GM23338 (cell line): ENCODE data around the gene KLLN. TPM values are rescaled to one million over a fixed set of nuclear protein-coding genes. Genes with fewer than 3 reads are reported as not detected.

Experiments
- ATAC-seq: fragments of 200-7000 bp; cut with Tn5 transposase; 3 replicates; pipeline ENCODE4 v1.9.1; 2020
- DNase-seq: peaks from one replicate; pipeline ENCODE4 v3.0.0-alpha.2; 2015; ENCODE audit warnings: low spot score
- H2AFZ ChIP-seq: fragments of 200-600 bp; sonication (generic); 2 replicates; pipeline ENCODE4 v1.8.0; 2016; ENCODE audit warnings: antibody characterized with exemption, mild to moderate bottlenecking, moderate library complexity
- H3F3A ChIP-seq: fragments of 200-600 bp; sonication (generic); replicated peaks from 2 replicates; pipeline ENCODE4 v1.8.0; 2017; ENCODE audit warnings: antibody characterized with exemption, mixed run types, low read depth
- H3K27ac ChIP-seq: fragments of 200-600 bp; sonication (generic); 2 replicates; pipeline ENCODE4 v1.6.1; 2016; ENCODE audit warnings: low read depth
- H3K27me3 ChIP-seq: fragments of 200-600 bp; sonication (generic); 2 replicates; pipeline ENCODE4 v1.8.0; 2016; ENCODE audit warnings: mild to moderate bottlenecking, mixed run types, moderate library complexity; ENCODE audit not compliant: insufficient read depth
- H3K36me3 ChIP-seq: fragments of 200-600 bp; sonication (generic); 2 replicates; pipeline ENCODE4 v1.8.0; 2016; ENCODE audit warnings: mild to moderate bottlenecking; ENCODE audit not compliant: insufficient read depth
- H3K4me1 ChIP-seq: fragments of 200-600 bp; sonication (generic); 2 replicates; pipeline ENCODE4 v1.8.0; 2016; ENCODE audit warnings: mild to moderate bottlenecking, moderate library complexity; ENCODE audit not compliant: insufficient read depth
- H3K4me2 ChIP-seq: fragments of 200-600 bp; sonication (generic); 2 replicates; pipeline ENCODE4 v1.7.1; 2017; ENCODE audit warnings: mixed run types
- H3K4me3 ChIP-seq: fragments of 200-600 bp; sonication (generic); 2 replicates; pipeline ENCODE4 v1.6.1; 2016; ENCODE audit warnings: mixed run types
- H3K79me2 ChIP-seq: fragments of 200-600 bp; sonication (generic); replicated peaks from 2 replicates; pipeline ENCODE4 v1.8.0; 2017; ENCODE audit warnings: mild to moderate bottlenecking; ENCODE audit not compliant: insufficient read depth
- H3K9me2 ChIP-seq: fragments of 200-600 bp; sonication (generic); 2 replicates; pipeline ENCODE4 v1.8.0; 2017; ENCODE audit not compliant: insufficient read depth
- H4K20me1 ChIP-seq: fragments of 200-600 bp; sonication (generic); replicated peaks from 2 replicates; pipeline ENCODE4 v1.8.0; 2017; ENCODE audit warnings: mild to moderate bottlenecking; ENCODE audit not compliant: insufficient read depth
- H3K27ac Mint-ChIP-seq: 2 replicates; pipeline ENCODE4 v1.8.0; 2020; ENCODE audit warnings: inconsistent platforms, mild to moderate bottlenecking, moderate library complexity, mixed read lengths
- H3K27me3 Mint-ChIP-seq: 3 replicates; pipeline ENCODE4 v1.8.0; 2022; ENCODE audit warnings: low read depth, mild to moderate bottlenecking, moderate library complexity, mixed read lengths, inconsistent platforms; ENCODE audit not compliant: insufficient read depth, poor library complexity
- H3K36me3 Mint-ChIP-seq: 3 replicates; pipeline ENCODE4 v1.8.0; 2021; ENCODE audit warnings: low read depth, mild to moderate bottlenecking, inconsistent platforms, moderate library complexity, mixed read lengths
- H3K4me1 Mint-ChIP-seq: 3 replicates; pipeline ENCODE4 v1.8.0; 2020; ENCODE audit warnings: mild to moderate bottlenecking, inconsistent platforms, mixed read lengths
- H3K4me3 Mint-ChIP-seq: 3 replicates; pipeline ENCODE4 v1.8.0; 2021; ENCODE audit warnings: moderate library complexity, mild to moderate bottlenecking, inconsistent platforms, mixed read lengths
- H3K9me3 Mint-ChIP-seq: 3 replicates; pipeline ENCODE4 v1.8.0; 2020; ENCODE audit warnings: moderate library complexity, mild to moderate bottlenecking, inconsistent platforms, mixed read lengths
- CREB1 ChIP-seq: fragments of 250-450 bp; sonication (Bioruptor Pico); IDR thresholded peaks from 2 replicates; pipeline ENCODE4 v1.5.0; 2020; ENCODE audit warnings: low read depth, mild to moderate bottlenecking, moderate library complexity
- CTCF ChIP-seq, 2 experiments: fragments of 200-600 bp in 1 of 2; sonication (generic) in 1 of 2; conservative IDR thresholded peaks; 2 replicates each; pipeline versions ENCODE4 v1.5.1 to v1.6.1; 2016 to 2017; ENCODE audit warnings: antibody characterized with exemption in 2 of 2, low read depth in 2 of 2, mild to moderate bottlenecking in 2 of 2, moderate library complexity in 1 of 2
- EZH2 ChIP-seq: fragments of 200-600 bp; sonication (generic); IDR thresholded peaks from one replicate; pipeline ENCODE4 v1.8.0; 2017; ENCODE audit warnings: antibody characterized with exemption, mild to moderate bottlenecking, low read depth; ENCODE audit not compliant: unreplicated experiment
- EZH2phosphoT487 ChIP-seq: fragments of 200-600 bp; sonication (generic); IDR thresholded peaks from one replicate; pipeline ENCODE4 v1.8.1; 2018; ENCODE audit warnings: antibody characterized with exemption; ENCODE audit not compliant: unreplicated experiment
- JUNB ChIP-seq: IDR thresholded peaks from one replicate; pipeline ENCODE4 v1.6.1; 2016; ENCODE audit warnings: antibody characterized with exemption; ENCODE audit not compliant: unreplicated experiment
- NANOG ChIP-seq: IDR thresholded peaks from 2 replicates; pipeline ENCODE4 v1.6.1; 2016; ENCODE audit warnings: antibody characterized with exemption, borderline replicate concordance
- POLR2AphosphoS5 ChIP-seq: IDR thresholded peaks from 2 replicates; pipeline ENCODE4 v1.6.1; 2016; ENCODE audit warnings: antibody characterized with exemption, low read depth
- REST ChIP-seq: IDR thresholded peaks from one replicate; pipeline ENCODE4 v1.6.1; 2018; ENCODE audit warnings: antibody characterized with exemption; ENCODE audit not compliant: unreplicated experiment
- STAT1 ChIP-seq: IDR thresholded peaks from one replicate; pipeline ENCODE4 v1.6.1; 2016; ENCODE audit warnings: antibody characterized with exemption; ENCODE audit not compliant: unreplicated experiment
- ZNF331 ChIP-seq: fragments of 250-450 bp; sonication (Bioruptor Pico); IDR thresholded peaks from 2 replicates; pipeline ENCODE4 v1.5.0; 2020; ENCODE audit warnings: low read depth, mild to moderate bottlenecking, moderate library complexity
- ZNF462 ChIP-seq: fragments of 250-450 bp; sonication (Bioruptor Pico); IDR thresholded peaks from 2 replicates; pipeline ENCODE4 v1.5.0; 2020; ENCODE audit warnings: mild to moderate bottlenecking, moderate library complexity
- polyA plus RNA-seq: library from polyadenylated mRNA; unstranded; fragments of >200 nt; fragmentation: Nextera tagmentation; extraction: Ambion mirVana; gene quantifications from 2 replicates; pipeline ENCODE4 v1.2.1, GENCODE V29; 2016
- total RNA-seq: library from RNA; depleted of rRNA; stranded (reverse); fragments of >200 nt; shearing (Covaris generic); gene quantifications from 2 replicates; pipeline ENCODE4 v1.2.3, GENCODE V29; 2014

Gene KLLN
- total and polyA plus RNA-seq, 2 experiments from 2014 or later = 0.24 to 0.29 TPM

GRCh38 chr10:87841186-87841585 lies 22.1 kb downstream of the KLLN start (continued):
- TF ChIP-seq ZNF462 (CRISPR knock-in tag) (no peak), REST (no peak), JUNB (no peak)

- H3K4me1 Mint-ChIP-seq = peaks cover 3% of the 10 kb centered on the region; the same call in 1 of the 3 replicates
- no peak for ATAC-seq
- no peaks in the 10 kb centered on the region for H3K4me1 ChIP-seq
- TF ChIP-seq CTCF (conservative IDR thresholded peaks at IDR 0.05; ENCODE audit: low read depth in 2 of 2) (no peak), POLR2AphosphoS5 (no peak), CREB1 (CRISPR knock-in tag) (no peak), NANOG (no peak), ZNF331 (CRISPR knock-in tag) (no peak), EZH2 (no peak), REST (no peak), EZH2phosphoT487 (no peak), STAT1 (no peak)
Measured at GRCh38 chr10:87838650-87839049, 24.7 kb downstream of the KLLN start.

More at GRCh38 chr10:87838650-87839049, 24.7 kb downstream of the KLLN start:
- DNase-seq = no peak
- no peak overlapping the region for H3K4me3 Mint-ChIP-seq
- H3K36me3 Mint-ChIP-seq = no peaks in the 10 kb centered on the region
- H3K4me3 ChIP-seq = no peak overlapping the region
- no peaks in the 10 kb centered on the region for H4K20me1 ChIP-seq
- H3K9me2 ChIP-seq = no peaks in the 10 kb centered on the region
- no peaks in the 10 kb centered on the region for H3K9me3 Mint-ChIP-seq
- no peak overlapping the region for H3K27ac Mint-ChIP-seq
- no peaks in the 10 kb centered on the region for H3K36me3 ChIP-seq
- H3F3A ChIP-seq = no peaks in the 10 kb centered on the region
- no peak overlapping the region for H3K4me2 ChIP-seq
- no peaks in the 10 kb centered on the region for H3K79me2 ChIP-seq
- no peak overlapping the region for H3K27ac ChIP-seq
- no peak overlapping the region for H2AFZ ChIP-seq
- H3K27me3 ChIP-seq = no peaks in the 10 kb centered on the region
- no peaks in the 10 kb centered on the region for H3K27me3 Mint-ChIP-seq
